HepG2 (cell line): ENCODE measurements around the gene MAP3K8. TPM values are rescaled to one million over a fixed set of nuclear protein-coding genes. Genes with fewer than 3 reads are reported as not detected.

Source experiments
- ATAC-seq: fragments of 200-7000 bp; cut with Tn5 transposase; 3 replicates; pipeline ENCODE4 v1.9.1; 2020; ENCODE audit warnings: mild to moderate bottlenecking, moderate library complexity
- BruUV-seq: library from RNA; stranded (reverse); fragments of 400-500 nt; replicated peaks from 2 replicates; lab custom pipeline; 2021; lab: Mats Ljungman, UMichigan
- CTCF ChIA-PET: fragments of 300-600 bp; formaldehyde crosslinking; extraction: SDS; loops from one replicate; lab custom pipeline; 2021; ENCODE audit warnings: low total read pairs, inconsistent platforms, low intra/inter-chr PET ratio; lab: Yijun Ruan, JAX
- POLR2A ChIA-PET: fragments of 350-600 bp; sonication (Branson Sonifier 250); formaldehyde crosslinking; loops from one replicate; lab custom pipeline; 2020; ENCODE audit warnings: antibody characterized with exemption, inconsistent platforms; lab: Yijun Ruan, JAX
- DNase-seq: peaks from one replicate; pipeline ENCODE4 v3.0.0-alpha.2; 2015; ENCODE audit warnings: low spot score
- FAIRE-seq: peaks from 3 replicates; lab custom pipeline; 2011; peaks lifted over from hg19 to GRCh38; lab: Jason Lieb, UNC
- H2AFZ ChIP-seq: one replicate; pipeline ENCODE4 v1.6.1; 2011; ENCODE audit warnings: low read length, inconsistent platforms
- H3K27ac ChIP-seq: fragments of 300-600 bp; 3 replicates; pipeline ENCODE4 v1.8.0; 2011; ENCODE audit warnings: mixed run types, mild to moderate bottlenecking, mixed read lengths, low read length, inconsistent platforms; ENCODE audit not compliant: insufficient read depth; ENCODE audit errors: extremely low read length
- H3K27me3 ChIP-seq, 2 experiments: fragments of 200-600 bp in 1 of 2; 2 replicates in 1 of 2; 3 replicates in 1 of 2; pipeline versions ENCODE4 v1.6.0 to v1.8.0; 2011; ENCODE audit warnings: low read length in 2 of 2, mild to moderate bottlenecking in 2 of 2, moderate library complexity in 2 of 2, inconsistent platforms in 1 of 2; ENCODE audit not compliant: insufficient read depth in 2 of 2, control insufficient read depth in 1 of 2
- H3K36me3 ChIP-seq, 2 experiments: fragments of 200-600 bp in 1 of 2; replicated peaks in 1 of 2; 2 replicates in 1 of 2; 3 replicates in 1 of 2; pipeline versions ENCODE4 v1.5.1 to v1.8.0; 2011; ENCODE audit warnings: low read length in 2 of 2, inconsistent platforms in 1 of 2; ENCODE audit not compliant: insufficient read depth in 2 of 2, control insufficient read depth in 1 of 2
- H3K4me1 ChIP-seq: 2 replicates; pipeline ENCODE4 v1.5.1; 2012; ENCODE audit warnings: low read length, inconsistent platforms; ENCODE audit not compliant: insufficient read depth
- H3K4me2 ChIP-seq: 2 replicates; pipeline ENCODE4 v1.6.0; 2011; ENCODE audit warnings: low read depth, low read length, inconsistent platforms
- H3K4me3 ChIP-seq, 3 experiments: fragments of 200-600 bp in 1 of 3; sonication (generic), shearing (Covaris generic) in 1 of 3; replicated peaks in 1 of 3; 2 replicates each; pipeline ENCODE4 v1.5.1; 2011 to 2016; ENCODE audit warnings: low read length in 3 of 3, inconsistent platforms in 2 of 3, low read depth in 2 of 3, mild to moderate bottlenecking in 2 of 3, control low read depth in 1 of 3, mixed read lengths in 1 of 3; ENCODE audit not compliant: insufficient read depth in 1 of 3
- H3K79me2 ChIP-seq: one replicate; pipeline ENCODE4 v1.6.1; 2011; ENCODE audit warnings: low read length, inconsistent platforms; ENCODE audit not compliant: insufficient read depth
- H3K9ac ChIP-seq: 2 replicates; pipeline ENCODE4 v1.6.0; 2011; ENCODE audit warnings: mild to moderate bottlenecking, low read depth, low read length, inconsistent platforms; ENCODE audit not compliant: insufficient read depth
- H3K9me3 ChIP-seq: 2 replicates; pipeline ENCODE4 v1.5.1; 2012; ENCODE audit warnings: mild to moderate bottlenecking, low read length
- H4K20me1 ChIP-seq: 2 replicates; pipeline ENCODE4 v1.6.0; 2011; ENCODE audit warnings: inconsistent platforms, mild to moderate bottlenecking, low read length, moderate library complexity; ENCODE audit not compliant: insufficient read depth
- AKAP8 ChIP-seq: sonication (generic); formaldehyde crosslinking; IDR thresholded peaks from 2 replicates; pipeline ENCODE4 v1.5.1; 2020; ENCODE audit warnings: mild to moderate bottlenecking, missing genetic modification reagents
- ATF7-NPFF ChIP-seq: sonication (generic); formaldehyde crosslinking; IDR thresholded peaks from 2 replicates; pipeline ENCODE4 v1.8.1; 2023; ENCODE audit warnings: mild to moderate bottlenecking, low read depth, missing genetic modification reagents, moderate library complexity
- DNMT3B ChIP-seq: conservative IDR thresholded peaks from 2 replicates; pipeline ENCODE4 v1.6.1; 2016; ENCODE audit warnings: missing biosample characterization, control low read depth
- MNT ChIP-seq: fragments of 450-650 bp; IDR thresholded peaks from 2 replicates; pipeline ENCODE4 v1.6.1; 2016
- SRY ChIP-seq: sonication (generic); formaldehyde crosslinking; IDR thresholded peaks from 2 replicates; pipeline ENCODE4 v1.8.0; 2022; ENCODE audit warnings: mild to moderate bottlenecking, missing genetic modification reagents
- ZBTB38 ChIP-seq: sonication (generic); formaldehyde crosslinking; IDR thresholded peaks from 2 replicates; pipeline ENCODE4 v1.5.1; 2020; ENCODE audit warnings: mild to moderate bottlenecking, missing genetic modification reagents
- WGBS: methylation state at CpG from one replicate; pipeline ENCODE4 v1.1.6; 2017; ENCODE audit warnings: low lambda C conversion rate; 5-methylcytosine and 5-hydroxymethylcytosine counted together
- in situ Hi-C: cut with HindIII; loops from 2 replicates; pipeline ENCODE4 v1.10.0; 2017; ENCODE audit warnings: low pct_unique_long_range_greater_than_20kb; ENCODE audit not compliant: extremely low pct_ligation_motif_present
- intact Hi-C: fragments of 100-400 bp; cut with micrococcal nuclease; formaldehyde crosslinking; loops from one replicate; pipeline ENCODE4 v1.10.0; 2022; ENCODE audit not compliant: unreplicated experiment
- polyA plus RNA-seq, 8 experiments: library from polyadenylated mRNA; depleted of rRNA in 3 of 8; stranded (reverse) in 7 of 8; unstranded in 1 of 8; fragments of >200 nt; fragmentation: Illumina TruSeq in 4 of 8; extraction: Trizol in 4 of 8; gene quantifications; 2 replicates each; pipeline versions ENCODE4 v1.2.1 to v1.2.3, GENCODE V29; 2011 to 2016; ENCODE audit warnings: low read depth in 4 of 8, missing spikeins in 1 of 8, mixed read lengths in 1 of 8; ENCODE audit not compliant: insufficient read depth in 1 of 8
- total RNA-seq, 5 experiments: library from RNA; depleted of rRNA; stranded (reverse); fragments of >200 nt; fragmentation: Illumina TruSeq; extraction: Trizol; gene quantifications; 2 replicates each; pipeline ENCODE4 v1.2.3, GENCODE V29; 2016; ENCODE audit warnings: low read depth in 1 of 5

MAP3K8 gene
- total and polyA plus RNA-seq, 2 of the 13 experiments (the other 11 are each of a cell fraction or from before 2014, with no cell fraction given), result 19.3 to 37.9 TPM

- H3K4me3 ChIP-seq, result no peak overlapping the region
- no peaks in the 10 kb centered on the region for H3K36me3 ChIP-seq
- H3K27me3 ChIP-seq, result peaks cover 0 to 20% of the 10 kb centered on the region in 2 experiments; a peak in 4 of 5 replicates
- intact Hi-C loops (no loop called here), in situ Hi-C loops (no loop called here)
- H4K20me1 ChIP-seq, result no peaks in the 10 kb centered on the region
- no peak overlapping the region for H2AFZ ChIP-seq
- no peaks in the 10 kb centered on the region for H3K9me3 ChIP-seq
- H3K27ac ChIP-seq, result no peak overlapping the region
- ATAC-seq, result no peak
- ChIA-PET POLR2A (no interaction called here), CTCF (no interaction called here)
- no peak for FAIRE-seq
- no peak overlapping the region for H3K4me2 ChIP-seq
- TF ChIP-seq ZBTB38 (CRISPR knock-in tag) (no peak), SRY (CRISPR knock-in tag) (no peak), DNMT3B (no peak), AKAP8 (CRISPR knock-in tag) (no peak)
- 6% methylated on average over 3 of the region's 3 CpGs for WGBS
- H3K79me2 ChIP-seq, result no peaks in the 10 kb centered on the region
- H3K9ac ChIP-seq, result no peak overlapping the region
- H3K4me1 ChIP-seq, result peaks cover 16% of the 10 kb centered on the region
- no TSS peak for BruUV-seq
- DNase-seq, result no peak
Observed at GRCh38 chr10:30396293-30396692, 37.7 kb upstream of the MAP3K8 start.

GRCh38 chr10:30396698-30397097 lies 37.3 kb upstream of the MAP3K8 start:
- Histone ChIP-seq H3K9ac (no peak overlapping the region), H3K36me3 (no peaks in the 10 kb centered on the region), H2AFZ (no peak overlapping the region), H3K4me1 (peaks cover 12% of the 10 kb centered on the region), H3K27ac (no peak overlapping the region), H3K4me3 (no peak overlapping the region), H3K27me3 (peaks cover 0 to 20% of the 10 kb centered on the region in 2 experiments; a peak in 4 of 5 replicates), H4K20me1 (no peaks in the 10 kb centered on the region), H3K9me3 (no peaks in the 10 kb centered on the region), H3K79me2 (no peaks in the 10 kb centered on the region)
- FAIRE-seq, result no peak
- ChIA-PET CTCF (no interaction called here), POLR2A (no interaction called here)
- WGBS, result 2% methylated on average over 2 of the region's 2 CpGs
- intact Hi-C loops, result no loop called here
- TF ChIP-seq MNT (peak; percentile 62), ATF7-NPFF (CRISPR knock-in tag) (no peak)
- TF ChIP-seq, all 625 proteins: peak for 1
- ATAC-seq (no peak), DNase-seq (no peak)
- BruUV-seq, result no TSS peak
- no peak overlapping the region for H3K4me2 ChIP-seq
- in situ Hi-C loops, result no loop called here
